HG03571 (cell line): Measurements from ENCODE around the gene NUP88.
A peak's percentile ranks its signal among the peaks of the same experiment; 100 is the strongest.
"Not testable (repeated sequence)": the region's sequence is repeated elsewhere in the genome, so short reads cannot be mapped to it uniquely, and the experiment has no call there.

ENCODE experiments used
- ATAC-seq: cut with Tn5 transposase; IDR thresholded peaks from one replicate; pipeline ENCODE4 v1.9.1; 2021; ENCODE audit not compliant: unreplicated experiment

The NUP88 gene

DNA sequence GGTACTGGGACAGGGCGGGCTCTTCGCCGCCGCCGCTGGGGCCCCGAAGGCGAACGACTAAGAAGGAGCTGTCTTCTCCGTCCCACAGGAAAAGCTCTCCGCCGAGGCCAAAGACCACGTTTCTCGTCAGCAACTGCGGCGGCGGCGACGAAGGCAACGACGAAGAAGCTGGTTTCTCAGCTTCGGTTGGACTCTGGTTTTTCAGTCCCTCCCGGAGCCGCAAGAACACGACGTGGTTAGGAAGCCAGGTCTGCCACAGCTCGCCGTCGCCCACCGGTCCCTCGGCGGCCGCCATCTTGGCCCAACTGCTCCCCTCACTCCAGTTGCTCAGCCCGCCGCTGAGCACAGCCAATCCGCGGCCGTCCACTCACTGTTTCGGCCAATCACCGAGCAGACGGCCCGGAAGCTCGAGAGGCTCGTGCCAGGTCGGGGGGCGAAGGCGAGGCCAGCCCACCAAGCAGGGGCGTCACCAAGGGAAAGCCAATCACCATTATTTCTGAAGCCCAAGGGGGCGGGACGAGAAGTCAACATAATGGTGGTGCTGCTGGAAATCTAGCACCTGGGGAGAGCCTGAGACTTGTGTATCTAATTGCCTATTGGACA, at the start of gene NUP88:
Gene NUP88, minus strand, starts transcription at position 307 of the 603 bp plus-strand sequence. Its CDS starts 12 bp downstream, at position 295.
- peak; percentile 78 for ATAC-seq

GRCh38 chr17:5468075-5468473, 48.6 kb upstream of the NUP88 start:
- no peak for ATAC-seq

- no peak for ATAC-seq
These were observed 48.0 kb upstream of the NUP88 start for GRCh38 chr17:5467416-5467815.

DNA sequence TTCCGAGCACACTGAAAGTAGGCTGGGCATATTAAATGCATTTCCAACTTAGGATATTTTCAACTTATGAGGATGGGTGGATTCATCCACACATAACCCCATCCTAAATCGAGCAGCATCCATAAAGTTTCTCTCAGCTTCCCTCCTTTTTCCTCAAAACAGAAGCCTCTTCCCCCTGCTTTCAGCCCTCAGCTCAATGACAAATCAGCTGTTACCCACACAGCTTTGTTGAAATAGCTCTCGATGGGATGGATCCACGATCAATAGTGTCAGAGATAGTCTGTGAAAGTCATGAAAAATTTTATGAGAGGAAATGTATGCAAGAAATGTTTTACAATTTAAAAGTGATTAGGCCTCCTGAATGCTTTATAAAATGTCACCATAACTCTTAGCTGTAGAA, 46.8 kb upstream of the NUP88 start:
- no peak for ATAC-seq

- no peak for ATAC-seq
These were observed 45.5 kb upstream of the NUP88 start for GRCh38 chr17:5464717-5465507.

DNA sequence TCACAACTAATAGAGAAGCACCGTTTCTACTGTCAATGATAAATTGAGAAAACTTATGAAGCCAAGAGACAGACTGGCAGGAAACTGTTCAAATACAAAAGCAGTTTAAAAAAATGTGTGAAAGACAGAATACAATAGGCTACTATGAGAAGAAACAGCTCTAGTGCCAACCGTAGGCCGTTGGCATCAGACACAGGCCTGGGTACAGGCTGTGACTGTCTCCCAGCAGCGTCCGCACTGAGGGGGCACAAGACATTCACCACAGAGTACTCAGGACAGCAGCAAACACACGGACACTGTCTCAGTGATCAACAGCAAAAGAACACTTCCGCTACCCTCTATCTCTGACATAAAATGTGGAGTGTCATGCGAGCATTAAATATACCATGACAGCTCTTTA, 27.3 kb upstream of the NUP88 start:
- ATAC-seq: no peak

DNA sequence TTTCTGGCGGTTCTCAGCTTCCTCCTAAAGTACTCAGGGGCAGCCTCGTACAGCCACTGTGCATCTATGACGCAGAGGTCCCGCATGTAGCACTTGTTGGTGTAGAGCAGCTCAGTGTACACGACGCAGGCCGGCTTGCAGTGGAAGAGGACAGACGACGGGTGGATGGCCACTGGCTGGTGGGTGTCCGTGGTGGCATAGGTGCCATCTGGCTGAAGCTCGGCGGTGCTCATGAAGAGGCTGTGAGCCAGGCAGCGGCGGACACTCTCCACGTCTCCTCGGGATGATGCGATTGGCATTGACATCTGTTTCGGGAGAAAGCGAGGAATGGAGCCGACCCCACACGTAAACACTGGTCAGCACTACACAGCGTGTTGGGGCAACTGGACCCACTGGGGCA, 24.7 kb upstream of the NUP88 start:
- no peak for ATAC-seq

- ATAC-seq: no peak
These were observed 24.3 kb upstream of the NUP88 start for GRCh38 chr17:5443728-5444127.

DNA sequence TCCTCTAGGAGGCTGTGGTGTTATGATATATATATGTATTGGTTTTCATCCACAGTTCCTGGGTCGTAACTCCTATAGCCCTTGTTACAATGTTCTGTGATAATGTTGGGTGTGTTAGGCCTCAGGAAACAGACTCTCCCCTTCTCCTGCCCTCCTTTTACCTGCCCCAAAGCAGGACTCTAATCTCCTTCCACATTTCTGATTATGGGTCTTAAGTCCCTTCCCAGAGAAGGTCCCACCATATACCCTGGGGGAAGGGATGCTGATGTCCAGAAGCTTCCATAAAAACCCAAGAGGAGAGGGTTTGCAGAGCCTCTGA, 19.9 kb upstream of the NUP88 start:
- ATAC-seq: no peak

- peak; percentile 77 for ATAC-seq
These were observed 19.4 kb upstream of the NUP88 start, which contains the start of gene C1QBP for GRCh38 chr17:5438716-5439445. Gene C1QBP, minus strand, starts transcription at chr17:5439155. Its CDS starts 82 bp downstream, at chr17:5439073.

DNA sequence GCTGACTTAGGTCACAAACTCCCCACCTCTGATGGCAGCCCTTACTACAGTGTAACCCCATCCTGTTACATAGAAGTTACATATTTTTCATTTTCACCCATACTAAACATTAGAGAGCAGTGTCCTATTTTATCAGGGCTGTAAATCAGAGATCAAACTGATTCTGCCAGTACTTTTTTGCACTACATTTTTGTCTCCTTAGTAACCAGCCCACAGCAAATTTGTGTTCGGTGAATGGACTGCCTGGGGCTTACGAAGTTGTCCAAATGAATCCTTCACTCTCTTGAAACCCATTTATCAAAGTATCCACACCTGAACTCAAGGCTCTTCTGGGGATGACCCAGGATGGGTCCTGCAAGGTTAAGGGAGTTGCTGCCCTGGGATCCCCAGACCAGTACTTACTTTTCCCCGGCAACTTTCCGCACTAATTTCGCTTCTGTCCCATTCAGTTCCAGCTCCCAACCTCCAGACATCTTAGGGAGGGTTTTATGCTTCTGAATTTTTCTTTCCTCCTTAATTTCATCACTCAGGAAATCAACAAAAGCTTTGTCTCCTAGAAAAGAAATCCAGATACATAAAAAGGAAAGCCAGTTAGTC, 18.4 kb upstream of the NUP88 start:
- ATAC-seq: no peak

- not testable (repeated sequence) for ATAC-seq
These were observed 16.4 kb upstream of the NUP88 start for GRCh38 chr17:5435781-5436315.

- ATAC-seq: no peak
These were observed 15.5 kb upstream of the NUP88 start for GRCh38 chr17:5434984-5435383.

GRCh38 chr17:5431949-5432556, 12.6 kb upstream of the NUP88 start:
- ATAC-seq: no peak

DNA sequence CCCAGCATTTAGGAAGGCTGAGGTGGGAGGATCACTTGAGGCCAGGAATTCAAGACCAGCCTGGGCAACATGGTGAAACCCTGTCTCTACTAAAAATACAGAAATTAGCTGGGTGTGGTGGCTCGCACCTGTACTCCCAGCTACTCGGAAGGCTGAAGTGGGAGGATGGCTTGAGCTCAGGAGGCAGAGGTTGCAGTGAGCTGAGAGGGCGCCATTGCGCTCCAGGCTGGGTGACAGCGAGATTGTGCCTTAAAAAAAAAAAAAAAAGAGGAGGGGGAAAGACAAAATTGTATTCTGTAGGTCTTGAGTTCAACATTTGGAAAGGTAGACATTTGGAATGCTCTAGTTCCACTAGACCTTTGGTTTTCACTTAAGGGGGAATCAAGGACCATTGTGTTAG, 11.8 kb upstream of the NUP88 start:
- ATAC-seq: not testable (repeated sequence)

- no peak for ATAC-seq
These were observed 11.0 kb upstream of the NUP88 start for GRCh38 chr17:5430413-5430999.

DNA sequence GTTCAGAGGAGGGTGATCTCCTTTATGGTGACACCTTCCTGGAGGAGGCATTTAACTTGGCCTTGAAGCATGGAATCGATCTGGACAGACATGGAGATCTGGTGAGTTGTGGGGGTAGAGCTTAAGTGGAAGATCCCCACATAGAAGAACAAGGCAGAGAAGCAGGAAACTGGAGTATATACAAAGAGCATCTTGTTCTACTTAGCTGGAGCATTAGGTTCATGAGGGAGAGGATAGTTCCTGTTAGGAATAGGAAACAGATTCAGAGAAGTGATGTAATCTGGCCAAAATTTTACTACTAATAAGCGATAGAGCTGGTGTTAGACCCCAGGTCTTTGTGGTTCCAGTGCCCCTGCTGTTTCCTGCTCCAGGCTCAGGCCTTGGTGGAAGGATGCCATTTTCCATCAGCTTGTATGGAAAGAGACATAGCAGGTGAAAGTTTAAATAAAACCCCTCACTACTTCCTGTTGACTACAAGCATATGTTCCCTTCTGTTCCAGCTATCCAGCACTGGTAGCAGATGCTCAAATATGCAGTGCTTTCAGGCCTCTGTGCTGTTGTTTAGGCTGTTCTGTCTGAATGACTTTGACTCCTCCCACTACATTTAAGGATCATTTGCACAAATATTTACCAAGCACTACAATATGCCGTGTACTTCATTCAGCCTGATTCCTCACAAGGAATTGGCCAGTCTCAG, 9.9 kb upstream of the NUP88 start:
- ATAC-seq: no peak

DNA sequence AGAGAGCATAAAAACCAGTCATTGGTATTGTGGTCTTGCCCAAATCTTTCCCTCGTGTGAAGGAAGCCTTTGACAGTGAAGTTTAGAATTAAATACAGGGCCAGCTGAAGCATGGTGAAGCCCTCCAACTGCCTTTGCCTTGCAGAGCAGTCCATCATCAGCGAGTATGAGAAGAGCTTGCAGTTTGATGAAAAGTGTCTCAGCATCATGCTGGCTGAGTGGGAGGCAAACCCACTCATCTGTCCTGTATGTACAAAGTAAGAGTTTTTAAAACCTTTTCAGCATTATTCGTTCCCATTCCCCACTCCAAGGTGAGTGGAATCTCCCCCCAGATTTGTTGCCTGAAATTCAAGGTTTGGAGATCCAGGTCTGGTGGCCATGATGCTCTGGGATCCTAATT, 6.4 kb upstream of the NUP88 start:
- no peak for ATAC-seq

DNA sequence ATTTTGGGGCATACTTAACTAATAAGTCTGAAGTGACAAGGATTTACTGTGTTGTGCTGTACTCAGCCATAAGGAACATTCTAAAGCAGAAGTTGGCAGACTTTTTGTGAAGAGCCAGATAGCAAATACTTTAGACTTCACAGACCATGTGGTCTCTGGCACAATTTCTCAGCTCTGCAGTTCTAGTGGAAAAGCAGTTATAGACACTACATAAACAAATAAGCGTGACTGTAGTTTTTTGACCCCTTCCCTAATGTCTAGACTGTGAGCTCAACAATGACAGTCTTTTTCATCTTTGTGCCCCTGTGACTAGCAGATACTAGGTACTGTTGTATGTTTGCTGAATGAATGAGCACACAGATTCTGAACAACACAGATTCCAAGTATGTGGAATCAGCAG, 5.4 kb upstream of the NUP88 start:
- no peak for ATAC-seq

DNA sequence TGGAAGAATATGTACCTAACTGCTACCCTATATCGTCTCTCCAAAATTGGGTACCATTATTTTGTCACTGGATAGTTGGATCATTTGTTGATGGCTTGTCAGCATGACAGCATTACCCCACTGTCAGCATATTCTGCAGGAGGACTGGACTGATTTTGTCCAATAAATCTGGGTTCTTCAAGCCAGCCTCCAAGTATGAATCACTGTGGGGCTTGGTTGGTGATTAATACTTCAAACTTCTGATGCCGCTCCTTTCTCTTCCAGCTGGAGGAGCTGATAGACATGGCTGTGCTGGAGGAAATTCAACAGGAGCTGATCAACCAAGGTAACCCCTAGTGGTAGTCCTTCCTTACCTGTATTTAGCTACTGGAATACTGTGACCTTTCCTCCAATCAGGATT, 3.0 kb upstream of the NUP88 start:
- ATAC-seq: no peak
